AG08395 (cell line): Measurements from ENCODE around the gene PARD3.
A peak's percentile ranks its signal among the peaks of the same experiment; 100 is the strongest.

ENCODE experiments used
- DNase-seq: peaks from one replicate; pipeline ENCODE4 v3.0.0; 2012; ENCODE audit warnings: mixed read lengths, low spot score

PARD3 gene

DNA sequence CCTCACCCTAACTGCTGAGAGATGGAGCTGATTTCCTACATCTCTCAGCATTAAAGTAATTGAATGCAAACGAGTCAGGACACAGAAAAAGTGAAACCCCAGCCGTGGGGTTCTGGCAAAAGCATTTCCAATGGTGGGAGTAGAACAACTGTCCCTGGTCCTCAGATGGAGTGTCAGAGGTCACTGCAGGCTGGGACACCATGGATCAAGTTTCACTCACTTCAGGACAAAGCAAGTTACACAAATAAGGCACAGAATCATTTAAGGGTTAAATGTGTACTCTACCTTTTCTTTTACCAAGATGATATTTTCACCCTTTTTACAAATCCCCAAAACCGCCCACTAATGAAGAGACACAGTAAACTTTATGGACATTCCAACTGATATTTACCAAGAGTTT is 607.8 kb downstream of the PARD3 start:
- no peak for DNase-seq

DNA sequence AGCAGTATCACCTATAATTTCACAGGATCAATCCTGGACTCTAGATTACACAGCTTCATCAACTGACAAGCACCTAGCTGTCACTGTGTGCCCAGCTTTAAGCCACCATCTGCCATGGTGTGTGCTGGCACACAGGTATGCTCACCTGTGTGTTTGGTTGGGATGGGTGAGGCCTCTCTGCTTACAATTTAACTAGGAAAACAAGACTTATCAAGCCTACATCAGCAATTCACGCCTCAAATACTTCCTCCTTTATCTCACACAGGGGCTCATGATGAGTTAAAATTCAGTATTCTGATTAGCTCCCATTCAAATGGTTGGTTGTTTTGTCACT is 608.2 kb downstream of the PARD3 start:
- DNase-seq, result no peak

DNA sequence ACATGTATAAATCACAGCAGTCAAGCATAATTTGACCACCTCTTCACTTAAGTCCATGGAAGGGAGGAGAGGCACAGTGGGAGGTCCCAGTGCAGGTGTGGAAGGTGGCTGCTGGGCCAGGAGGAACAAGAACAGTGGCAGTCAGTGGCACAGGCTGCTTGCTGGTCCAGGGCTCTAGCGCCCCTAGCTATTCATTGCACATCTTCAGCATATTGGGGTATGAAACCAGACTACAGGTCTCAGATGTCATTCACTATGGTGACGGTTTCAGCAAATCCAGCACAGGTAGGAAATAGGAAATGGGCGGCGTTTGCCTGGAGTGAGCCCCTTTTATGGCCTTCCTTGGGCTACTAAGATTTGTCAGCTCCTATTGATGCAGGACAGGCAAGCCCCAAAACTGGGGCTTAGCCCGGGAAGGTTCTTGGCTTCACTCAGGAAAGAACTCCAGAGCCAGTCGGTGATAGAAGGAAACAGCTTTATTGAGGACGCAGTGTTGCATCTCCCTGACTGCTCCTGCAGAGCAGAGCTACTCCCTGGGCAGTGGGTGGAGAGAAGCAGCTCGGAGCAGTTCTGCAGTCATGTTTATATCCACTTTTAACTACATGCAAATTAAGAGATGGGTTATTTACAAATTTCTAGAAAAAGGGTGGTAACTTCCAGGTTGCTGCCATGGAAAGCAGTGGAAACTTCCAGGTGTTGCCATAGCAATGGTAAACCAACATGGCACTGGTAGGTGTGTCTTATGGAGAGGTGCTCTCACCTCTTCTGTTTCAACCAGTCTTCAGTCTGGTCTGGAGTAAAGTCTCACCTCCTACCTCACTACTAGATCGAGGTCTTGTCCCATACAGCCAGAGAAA is 608.8 kb downstream of the PARD3 start:
- no peak for DNase-seq

DNA sequence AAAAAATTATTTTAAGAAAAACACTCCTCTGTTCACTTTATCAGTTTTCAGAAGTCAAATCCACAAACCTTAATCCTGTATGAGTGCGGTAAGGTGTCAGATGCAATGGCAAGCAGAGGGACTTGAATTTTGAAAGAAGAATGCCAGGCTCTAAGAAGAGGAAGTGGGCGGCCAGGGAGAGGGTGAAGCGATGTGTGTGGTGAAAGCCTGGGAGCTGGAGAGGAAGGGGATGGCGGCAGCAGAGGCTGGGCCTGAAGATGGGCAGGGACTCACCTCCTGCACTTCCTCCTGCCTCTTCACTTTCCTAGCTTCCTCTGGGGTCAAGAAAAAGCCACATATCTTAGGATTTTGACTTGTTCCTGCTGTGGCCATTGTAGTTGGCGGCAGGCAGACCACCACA is 609.6 kb downstream of the PARD3 start:
- DNase-seq, result no peak

DNA sequence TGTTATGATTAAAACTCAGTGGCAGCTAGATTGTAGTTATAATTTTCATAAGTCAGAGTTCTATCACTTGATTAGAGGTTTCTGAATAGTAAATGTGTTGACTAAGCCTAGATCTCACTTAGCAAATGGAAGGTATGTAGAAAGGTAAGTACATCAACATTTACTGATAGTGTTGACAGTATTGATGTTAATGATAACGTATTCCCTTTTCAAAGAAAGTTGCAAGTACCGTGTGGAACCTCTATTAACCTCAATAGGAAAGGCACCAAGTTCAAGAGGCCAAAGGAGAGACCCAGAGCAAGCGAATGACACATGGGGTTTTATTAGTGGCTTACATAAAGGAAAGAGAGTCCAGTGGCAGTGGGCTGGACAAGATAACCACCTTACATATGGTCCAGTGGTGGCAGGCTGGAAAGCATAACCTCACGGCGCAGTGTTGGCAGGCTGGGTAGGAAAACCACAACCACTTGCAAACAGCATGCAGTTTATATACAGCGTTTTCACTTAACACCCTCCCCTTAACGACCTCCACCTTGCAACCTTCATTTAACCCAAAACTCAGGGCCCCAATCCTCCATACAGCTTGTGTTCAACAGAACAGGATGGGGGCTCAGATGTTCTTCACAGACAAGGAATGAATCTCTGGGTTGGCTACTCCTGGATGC is 611.0 kb downstream of the PARD3 start:
- no peak for DNase-seq

DNA sequence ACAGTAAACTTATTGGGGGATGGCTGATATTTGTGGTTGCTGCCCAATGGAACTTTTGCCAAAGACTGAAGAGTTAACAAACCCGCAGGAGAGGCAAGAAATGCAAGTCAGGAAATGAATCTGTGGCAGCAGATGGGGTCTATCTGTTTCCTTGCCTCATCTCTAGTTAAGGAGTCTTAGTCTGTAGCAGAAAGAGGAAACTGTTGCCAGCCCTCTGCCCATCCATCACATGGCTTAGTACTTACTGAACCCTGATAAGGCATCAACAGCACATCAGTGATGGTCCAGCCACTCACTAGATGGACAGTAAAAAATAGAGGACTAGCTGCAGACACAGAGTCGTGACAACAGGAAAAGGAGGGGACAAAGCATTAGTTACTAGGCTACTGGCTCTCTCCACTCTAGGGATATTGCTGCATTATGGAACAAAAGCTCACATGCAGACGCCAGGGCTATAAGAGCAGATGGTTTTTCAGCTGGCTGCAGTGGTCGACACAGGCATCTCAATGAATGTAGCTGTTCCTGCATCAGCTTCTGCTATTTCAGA is 614.7 kb downstream of the PARD3 start:
- DNase-seq, result no peak

DNA sequence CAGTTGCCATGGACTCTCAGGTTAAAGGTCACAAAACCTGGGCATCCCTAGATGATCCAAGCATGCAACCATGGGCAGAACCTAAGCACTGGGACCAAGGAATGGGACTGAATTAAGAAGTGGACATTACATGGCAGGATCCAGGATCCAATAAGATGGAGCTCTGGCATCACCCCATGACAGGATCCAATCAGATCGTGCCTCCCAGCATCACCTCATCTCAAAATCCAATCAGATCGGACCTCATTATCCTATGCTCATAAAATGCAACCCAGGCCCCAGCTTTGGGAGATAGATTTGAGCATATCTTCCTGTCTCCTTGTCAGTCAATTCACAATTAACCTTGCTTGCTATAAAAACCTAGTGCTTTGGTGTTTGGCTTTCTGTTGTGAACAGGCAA is 616.1 kb downstream of the PARD3 start:
- no peak for DNase-seq

DNA sequence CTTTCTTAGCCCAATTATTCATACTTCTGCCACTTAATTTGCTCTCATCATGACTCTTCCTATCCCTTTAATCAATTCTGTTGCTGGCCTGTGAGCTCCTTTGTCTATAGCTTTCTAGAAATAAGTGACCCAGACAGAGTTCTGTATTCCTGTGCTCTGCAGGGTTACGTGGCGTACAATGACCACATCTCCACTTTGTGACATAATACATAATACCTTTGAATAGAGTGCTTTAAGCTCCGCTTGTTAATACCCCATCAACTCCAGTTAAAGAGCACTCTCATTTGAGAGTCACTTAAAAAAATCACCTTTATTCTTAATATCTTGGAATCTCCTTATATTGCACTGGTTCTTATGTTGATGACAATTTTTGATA is 619.0 kb downstream of the PARD3 start:
- no peak for DNase-seq

DNA sequence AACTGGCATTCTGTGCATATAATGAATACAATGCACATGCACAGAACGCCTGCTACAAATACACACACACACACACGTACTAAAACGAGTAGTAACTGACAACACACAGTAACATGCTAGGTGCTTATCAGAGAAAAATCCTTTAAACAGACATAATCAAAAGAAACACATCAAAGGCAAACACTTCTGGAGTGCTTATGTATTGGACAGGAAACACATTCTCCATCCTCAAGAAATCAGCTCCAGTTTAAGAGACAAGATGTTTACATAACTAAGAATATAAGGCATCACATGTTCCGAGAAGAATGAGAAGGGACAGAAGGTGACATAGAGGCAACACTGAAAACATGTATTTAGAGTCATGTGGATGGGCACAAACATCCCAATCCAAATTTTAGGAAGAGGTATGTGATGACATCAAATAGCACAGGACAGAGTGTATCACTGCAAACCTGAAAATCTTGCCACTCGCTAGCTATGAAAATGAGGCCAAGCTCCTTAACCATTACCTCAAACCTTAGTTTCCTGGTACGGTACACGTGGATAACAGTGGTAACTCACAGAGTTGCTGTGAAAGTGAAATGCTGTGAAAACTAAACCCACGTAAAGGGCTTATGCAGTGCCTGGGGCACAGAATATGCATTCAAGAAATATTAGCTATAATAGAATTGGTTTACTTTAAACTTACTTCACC is 619.6 kb downstream of the PARD3 start:
- DNase-seq, result no peak

DNA sequence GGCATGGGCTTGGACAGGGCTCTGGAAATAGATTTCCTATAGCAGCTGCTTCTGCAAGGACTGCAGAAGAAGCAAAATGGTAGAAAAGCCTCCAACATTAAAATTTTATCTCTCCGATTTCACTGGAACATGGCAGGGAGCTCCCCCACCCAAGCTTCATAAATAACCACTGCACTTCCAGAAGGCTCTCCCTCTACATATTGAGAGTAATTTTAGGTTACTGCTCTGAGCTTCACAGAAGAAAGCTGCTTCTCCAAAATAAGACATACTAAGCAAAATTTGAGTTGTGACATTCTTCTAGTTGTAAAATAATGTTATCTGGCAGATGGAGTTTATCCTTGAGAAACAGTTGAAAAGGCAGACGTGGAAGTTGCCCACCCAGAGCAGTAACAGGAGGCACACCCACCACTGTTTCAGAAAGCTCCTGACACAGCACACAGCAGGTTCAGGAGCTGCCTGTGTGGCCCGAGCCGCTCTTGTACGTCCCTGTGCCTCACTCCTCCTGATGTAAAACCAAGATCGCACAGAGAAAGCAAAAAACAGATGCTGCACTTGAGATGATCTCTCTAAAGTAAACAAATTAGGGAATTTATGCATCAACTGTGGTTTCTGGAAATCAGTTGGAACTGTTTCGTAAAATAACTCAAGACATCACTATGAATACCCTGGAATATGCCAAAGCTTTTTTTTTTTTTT is 621.0 kb downstream of the PARD3 start:
- DNase-seq, result peak; percentile 42

DNA sequence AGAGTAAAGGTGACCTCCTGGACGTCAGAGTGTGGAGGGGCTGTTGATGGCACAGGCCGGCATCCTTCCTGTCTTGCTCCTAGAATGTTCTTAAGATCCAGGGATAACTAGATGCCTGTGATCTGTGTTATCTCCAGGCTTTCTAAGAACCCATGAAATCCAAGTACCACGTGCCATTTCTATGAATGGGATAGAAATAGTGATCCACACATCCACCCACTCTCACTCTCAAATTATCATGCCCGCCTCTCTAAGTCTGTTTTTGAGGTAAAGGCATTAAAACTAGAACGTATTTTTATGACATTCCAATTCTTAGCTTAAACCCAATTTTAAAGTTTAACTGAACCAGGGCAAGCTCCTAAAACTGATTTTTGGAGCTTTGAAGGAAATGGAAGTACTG is 622.5 kb downstream of the PARD3 start:
- DNase-seq, result no peak

DNA sequence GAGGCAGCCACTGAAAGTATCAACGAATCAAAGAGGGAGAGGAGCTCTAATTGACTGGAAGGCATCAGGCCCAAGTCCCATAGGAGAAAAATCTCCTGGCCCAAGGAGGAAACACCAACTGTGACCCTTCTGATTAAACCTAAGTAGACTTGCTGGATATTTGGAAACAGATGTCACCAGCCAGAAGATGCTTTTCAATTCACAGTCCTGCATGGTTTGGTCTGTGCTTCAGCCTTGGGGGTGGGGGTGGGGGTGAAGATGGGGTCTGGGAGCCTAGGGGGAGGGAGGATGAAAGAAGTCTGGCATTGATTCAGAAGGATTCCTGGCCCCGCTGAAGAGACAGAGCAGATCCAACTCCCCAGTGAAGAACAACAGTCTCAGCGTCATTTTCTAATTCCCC is 623.7 kb downstream of the PARD3 start:
- no peak for DNase-seq

DNA sequence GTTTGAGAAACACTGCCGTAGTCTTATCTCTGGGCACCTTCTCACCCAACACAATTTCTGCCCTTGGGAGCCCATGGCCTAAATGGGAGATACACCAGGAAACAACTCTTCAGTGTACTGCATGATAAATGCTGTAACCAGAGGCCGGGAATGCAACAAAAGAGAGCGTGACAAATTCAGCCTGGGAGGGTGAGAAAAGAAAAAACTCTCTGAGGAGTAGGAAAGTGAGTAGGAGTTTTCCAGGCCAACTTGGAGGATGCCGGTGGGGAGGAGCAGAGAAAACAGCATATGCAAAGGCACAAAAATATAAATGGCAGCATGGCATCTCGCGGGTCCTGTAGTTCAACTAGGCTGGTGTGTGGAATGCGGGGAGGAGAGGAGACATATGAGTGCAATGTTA is 624.5 kb downstream of the PARD3 start:
- DNase-seq, result no peak

DNA sequence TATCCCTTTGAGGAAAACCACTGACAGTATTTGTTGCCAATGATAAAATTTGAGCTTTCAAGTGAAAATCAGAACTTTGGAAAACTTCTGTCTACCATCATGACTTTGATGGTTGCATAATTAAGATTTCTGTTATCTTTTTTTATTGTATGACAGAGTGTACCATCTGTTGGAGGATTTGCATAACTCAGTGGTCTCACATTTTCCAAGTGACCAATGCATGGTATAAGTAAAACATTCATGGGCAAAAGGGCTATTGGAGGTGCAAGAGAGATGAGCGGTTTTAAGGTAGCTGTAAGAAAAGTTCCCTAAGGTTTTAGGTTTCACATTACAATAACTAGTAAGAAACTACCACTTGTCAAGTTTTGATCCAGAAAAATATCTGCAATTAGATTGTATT is 625.3 kb downstream of the PARD3 start:
- DNase-seq, result no peak

DNA sequence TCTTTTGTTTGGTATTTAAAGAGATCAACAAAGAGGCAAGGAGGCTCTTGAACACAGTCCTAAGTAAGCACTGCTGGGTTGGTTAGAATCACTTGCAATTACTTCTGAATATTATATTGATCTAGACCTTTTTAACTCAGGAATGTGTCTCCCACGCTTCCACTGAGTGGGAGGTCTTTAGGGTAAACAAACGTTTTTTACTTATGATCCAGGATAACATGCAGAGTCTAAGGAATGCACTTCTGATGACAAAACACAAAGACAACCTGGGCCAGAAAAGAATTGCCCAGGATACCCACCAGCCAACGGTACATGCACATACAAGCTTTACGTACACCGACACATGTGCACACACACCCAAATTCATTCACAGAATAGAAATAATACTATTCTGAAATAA is 626.9 kb downstream of the PARD3 start:
- no peak for DNase-seq

DNA sequence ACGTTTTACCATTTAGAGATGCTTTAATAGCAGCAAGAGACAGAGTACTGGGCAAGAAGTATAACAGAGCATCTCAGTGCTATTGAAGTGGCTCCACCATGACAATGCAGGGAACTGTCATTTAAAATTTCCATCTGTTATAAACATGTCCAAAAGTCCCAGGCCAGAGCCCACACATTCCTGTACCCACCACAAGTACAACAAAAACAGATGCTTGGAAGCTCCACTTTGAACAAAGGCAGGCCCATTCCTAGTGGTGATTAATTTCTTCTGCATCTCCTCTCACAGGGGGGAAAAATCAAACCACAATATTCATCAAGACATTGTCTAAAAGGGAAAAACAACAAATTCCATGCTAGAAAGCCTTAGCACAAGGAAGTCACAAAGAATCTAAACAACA is 627.9 kb downstream of the PARD3 start:
- peak; percentile 86 for DNase-seq

DNA sequence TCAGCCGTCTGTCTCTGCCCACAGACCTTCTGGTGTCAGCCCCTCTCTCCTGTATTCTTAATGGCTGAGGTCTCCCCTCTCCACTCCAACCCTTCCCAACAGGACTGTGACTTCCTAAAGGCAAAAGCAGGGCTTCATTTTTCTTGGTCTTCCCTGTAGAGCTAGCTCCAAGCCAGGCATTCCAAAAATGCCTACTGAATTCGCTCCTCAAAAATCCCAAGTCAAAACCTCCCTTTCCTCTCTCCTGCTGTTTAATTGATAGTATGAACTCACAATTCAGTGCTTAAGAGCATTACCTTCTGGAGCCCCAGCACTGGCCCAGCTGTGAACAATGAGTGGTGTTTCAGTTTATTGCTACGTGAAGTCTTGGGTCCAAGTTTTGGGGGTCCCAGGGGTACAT is 628.4 kb downstream of the PARD3 start:
- DNase-seq, result no peak

DNA sequence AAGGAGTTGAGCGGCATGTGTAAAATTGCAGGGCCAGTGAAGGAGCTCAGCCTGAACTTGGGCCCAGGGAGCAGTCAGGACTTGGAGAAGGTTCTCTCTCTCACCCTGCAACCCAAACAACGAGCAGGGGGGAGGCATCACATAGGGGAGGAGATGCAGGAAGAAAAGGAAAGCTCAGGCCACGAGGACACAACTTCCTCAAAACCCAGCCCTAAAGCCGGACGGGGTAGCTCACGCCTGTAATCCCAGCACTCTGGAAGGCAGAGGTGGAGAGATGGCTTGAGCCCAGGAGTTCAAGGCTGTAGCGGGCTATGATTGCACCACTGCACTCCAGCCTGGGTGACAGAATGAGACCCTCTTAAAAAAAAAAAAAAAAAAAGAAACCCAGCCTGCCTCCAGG is 629.1 kb downstream of the PARD3 start:
- DNase-seq, result no peak

DNA sequence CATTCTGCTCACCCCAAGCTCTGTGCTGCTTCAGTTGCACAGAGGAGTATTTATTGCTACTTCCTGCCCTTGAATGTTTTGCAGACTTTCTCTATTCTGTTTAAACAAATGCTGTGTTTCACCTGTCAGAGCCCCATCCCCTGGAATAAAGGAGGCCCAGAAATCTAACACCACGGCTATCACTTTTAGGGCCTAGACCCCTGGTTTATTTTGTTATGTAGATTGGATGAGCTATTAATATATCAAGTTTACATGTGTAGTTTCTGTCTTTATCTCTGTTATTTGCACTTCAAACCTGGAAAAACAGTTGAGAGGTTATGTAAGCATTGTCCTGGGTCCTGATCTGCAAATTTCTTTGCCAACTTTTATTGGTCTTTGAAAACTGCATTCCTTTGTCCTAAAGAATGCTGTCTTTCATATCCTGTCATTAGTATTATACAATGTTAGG is 630.1 kb downstream of the PARD3 start:
- DNase-seq, result no peak

DNA sequence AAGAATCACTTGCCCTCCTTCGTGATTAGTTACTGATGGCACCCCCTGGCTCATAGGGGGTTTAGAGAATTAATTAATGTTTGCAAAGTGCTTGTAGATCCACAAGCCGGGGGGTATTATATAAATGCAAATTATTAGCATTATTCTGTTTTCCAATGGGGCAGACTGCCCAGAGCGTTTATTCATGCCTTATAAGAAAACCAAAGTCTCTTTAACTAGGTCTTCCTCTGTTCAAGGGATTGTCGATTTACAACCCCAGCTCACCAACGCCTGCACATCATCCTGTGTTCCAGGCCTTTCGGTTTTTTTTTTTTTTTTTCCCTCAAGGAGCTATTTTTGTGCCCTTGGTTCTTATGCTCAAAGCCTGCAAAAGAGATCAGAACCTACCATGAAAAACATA is 630.7 kb downstream of the PARD3 start:
- no peak for DNase-seq

DNA sequence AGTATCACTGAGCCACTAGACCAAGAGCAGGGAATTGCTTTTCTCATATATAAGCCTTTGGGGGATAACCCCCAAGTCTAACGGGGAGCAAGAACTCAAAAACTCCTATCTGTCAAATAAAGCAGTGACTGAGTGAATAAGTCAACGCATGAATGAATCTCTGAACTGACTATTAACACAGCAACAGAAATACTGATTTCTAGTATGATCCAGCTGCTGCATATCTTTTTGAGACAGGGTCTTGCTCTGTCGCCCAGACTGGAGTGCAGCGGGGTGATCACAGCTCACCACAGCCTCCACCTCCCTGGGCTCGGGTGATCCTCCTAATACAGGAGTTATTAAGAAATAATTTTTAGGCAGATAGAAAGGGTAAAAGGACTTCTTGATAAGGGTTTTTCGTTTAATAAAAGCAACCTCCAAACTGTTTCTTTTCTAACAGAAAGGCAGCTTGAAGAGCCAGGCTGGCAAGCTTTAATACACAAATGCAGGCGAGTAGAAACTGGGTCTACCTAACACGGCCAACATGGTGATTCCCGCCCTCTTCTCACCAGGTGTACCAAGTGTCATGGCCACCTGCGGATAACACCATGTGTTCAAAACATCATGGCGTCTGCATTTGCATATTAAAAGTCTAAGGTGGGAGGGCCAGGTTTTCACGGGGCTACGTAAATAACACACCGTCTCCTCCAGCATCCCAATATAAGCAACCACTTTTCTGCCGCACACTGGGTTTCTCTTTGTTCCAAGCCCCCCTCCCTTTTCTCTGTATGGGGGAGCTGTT is 631.9 kb downstream of the PARD3 start:
- DNase-seq, result no peak
